Medulla oblongata (tissue), 1 donor: Measurements from ENCODE around the gene ALDH9A1.
A peak's percentile ranks its signal among the peaks of the same experiment; 100 is the strongest.
"Not testable (repeated sequence)": the region's sequence is repeated elsewhere in the genome, so short reads cannot be mapped to it uniquely, and the experiment has no call there.

Experiments
- DNase-seq: peaks from one replicate; pipeline ENCODE4 v3.0.0-alpha.2; 2015; ENCODE audit errors: extremely low spot score

Gene ALDH9A1

GRCh38 chr1:165697881-165698760, at the start of gene ALDH9A1:
TSS of gene ALDH9A1 (minus strand) at chr1:165698562. CDS start at chr1:165698558, 4 bp downstream.
- DNase-seq, result peak; percentile 86

GRCh38 chr1:165747632-165748447, 49.5 kb upstream of the ALDH9A1 start:
- no peak for DNase-seq

DNA sequence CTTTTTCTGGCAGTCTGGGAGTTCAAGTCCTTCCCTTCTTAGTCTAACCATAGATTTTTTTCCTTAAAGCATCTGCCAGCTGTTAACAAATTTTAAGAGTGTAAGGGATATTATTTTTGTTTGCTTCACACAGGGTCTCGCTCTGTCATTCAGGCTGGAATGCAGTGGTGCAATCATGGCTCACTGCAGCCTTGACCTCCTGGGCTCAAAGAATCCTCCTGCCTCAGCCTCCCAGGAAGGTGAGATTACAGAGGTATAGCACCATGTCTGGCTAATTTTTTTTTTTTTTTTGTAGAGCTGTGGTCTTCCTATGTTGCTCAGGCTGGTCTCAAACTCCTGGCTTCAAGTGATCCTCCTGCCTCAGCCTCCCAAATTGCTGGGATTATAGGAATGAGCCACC, 46.6 kb upstream of the ALDH9A1 start:
- DNase-seq, result not testable (repeated sequence)

DNA sequence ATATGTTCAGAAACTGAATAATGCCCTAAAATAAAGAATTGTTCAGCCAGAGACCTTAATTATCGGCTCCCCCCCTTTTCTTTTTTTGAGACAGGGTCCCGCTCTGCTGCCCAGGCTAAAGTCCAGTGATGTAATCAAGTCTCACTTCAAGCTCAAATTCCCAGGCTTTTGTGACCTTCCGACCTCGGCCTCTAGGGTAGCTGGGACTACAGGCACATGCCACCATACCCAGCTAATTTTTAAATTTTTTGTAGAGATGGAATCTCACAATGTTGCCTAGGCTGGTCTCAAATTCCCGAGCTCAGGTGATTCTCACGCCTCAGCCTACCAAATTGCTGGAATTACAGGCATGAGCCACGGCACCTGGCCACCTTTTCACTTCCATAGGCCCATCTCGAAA, 43.8 kb upstream of the ALDH9A1 start:
- DNase-seq, result no peak

DNA sequence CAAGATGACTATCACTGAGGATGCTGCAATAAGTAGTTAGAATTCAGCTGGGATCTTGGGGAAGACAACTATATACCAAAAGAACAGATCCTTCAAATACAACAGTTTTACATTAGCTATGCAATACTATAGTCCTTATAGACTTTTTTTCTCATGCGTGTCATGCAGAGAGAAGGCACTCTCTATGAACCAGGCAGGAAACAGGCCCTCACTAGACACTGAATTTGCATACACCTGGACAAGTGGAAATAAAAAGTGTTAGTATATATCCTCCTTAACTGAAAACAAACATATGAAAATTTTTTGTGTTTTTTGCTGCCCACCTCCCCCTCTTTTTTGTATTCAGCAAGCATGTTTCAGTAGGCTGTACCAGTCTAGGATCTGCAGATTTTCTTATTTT, 40.4 kb upstream of the ALDH9A1 start:
- DNase-seq, result no peak

DNA sequence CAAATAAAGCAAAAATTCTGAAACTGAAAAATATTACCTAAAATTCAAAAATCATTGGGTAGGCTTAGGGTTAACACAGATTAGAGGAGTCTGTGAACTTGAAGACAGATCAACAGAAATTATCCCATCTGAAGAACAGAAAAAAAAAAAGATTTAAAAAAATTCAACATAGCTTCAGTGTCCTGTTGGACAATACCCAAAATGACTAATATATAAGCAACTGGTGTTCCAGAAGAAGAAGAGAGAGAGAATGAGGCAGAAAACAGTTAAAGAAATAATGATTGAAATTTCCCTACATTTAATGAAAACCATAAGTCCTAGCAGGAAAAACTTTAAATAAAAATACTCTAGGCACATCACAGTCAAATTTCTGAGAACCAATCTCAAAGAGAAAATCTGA, 38.8 kb upstream of the ALDH9A1 start:
- DNase-seq, result no peak

DNA sequence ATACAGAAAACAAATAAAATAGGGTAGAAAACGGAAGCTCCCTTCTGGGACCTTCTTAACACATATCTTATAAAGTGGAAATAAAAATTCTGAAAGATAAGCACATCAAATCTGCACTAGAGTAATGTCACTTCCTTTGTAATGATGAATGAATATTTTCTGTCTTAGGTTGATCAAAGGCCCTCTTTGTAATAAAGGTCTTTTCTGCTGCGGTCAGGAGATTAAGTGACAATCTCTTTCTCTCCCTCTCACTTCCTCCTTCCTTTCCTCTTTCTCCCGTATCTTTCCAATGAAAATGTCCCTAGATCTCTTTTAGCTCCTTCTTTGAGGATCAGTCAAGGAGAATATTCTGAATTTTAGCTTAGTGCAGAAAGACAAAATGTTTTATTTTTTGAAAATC, 36.5 kb upstream of the ALDH9A1 start:
- no peak for DNase-seq

DNA sequence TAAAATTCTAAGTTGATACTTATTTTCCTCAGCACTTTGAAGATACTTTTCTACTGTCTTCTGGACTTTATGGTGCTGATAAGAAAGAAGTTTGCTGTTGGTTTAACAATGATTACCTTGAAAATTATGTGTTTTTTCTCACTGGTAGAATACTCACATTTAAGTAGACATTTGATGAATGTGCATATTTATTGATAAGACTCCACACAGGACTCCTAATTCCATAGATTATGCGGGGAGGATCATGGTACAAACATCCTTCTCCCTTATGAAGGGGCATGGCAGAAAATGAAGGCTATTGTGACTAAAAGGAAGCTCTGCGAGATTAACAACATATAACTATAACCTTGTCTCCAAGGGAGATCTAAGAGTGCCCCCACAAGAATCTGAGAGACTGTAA, 28.5 kb upstream of the ALDH9A1 start:
- no peak for DNase-seq

DNA sequence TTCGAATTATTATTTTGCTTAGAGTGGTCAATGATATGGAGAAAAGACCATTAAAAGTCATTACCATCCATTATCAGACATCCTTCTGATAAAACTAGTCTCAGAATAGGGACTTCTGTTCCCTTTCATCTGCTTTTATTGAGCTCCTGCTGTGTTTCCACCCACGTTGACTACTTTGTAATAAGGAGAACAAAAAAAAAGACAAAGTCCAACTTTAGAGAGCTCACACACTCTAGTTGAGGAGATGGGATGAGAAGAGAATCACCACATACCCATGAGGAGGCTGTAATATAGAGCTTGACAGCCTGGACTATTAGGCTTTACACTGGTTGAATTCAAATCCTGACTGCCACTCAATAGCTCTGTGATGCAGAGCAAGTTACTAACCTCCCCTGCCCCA, 27.8 kb upstream of the ALDH9A1 start:
- DNase-seq, result no peak

- peak; percentile 77 for DNase-seq
Measured at GRCh38 chr1:165717918-165718515, 19.7 kb upstream of the ALDH9A1 start.

DNA sequence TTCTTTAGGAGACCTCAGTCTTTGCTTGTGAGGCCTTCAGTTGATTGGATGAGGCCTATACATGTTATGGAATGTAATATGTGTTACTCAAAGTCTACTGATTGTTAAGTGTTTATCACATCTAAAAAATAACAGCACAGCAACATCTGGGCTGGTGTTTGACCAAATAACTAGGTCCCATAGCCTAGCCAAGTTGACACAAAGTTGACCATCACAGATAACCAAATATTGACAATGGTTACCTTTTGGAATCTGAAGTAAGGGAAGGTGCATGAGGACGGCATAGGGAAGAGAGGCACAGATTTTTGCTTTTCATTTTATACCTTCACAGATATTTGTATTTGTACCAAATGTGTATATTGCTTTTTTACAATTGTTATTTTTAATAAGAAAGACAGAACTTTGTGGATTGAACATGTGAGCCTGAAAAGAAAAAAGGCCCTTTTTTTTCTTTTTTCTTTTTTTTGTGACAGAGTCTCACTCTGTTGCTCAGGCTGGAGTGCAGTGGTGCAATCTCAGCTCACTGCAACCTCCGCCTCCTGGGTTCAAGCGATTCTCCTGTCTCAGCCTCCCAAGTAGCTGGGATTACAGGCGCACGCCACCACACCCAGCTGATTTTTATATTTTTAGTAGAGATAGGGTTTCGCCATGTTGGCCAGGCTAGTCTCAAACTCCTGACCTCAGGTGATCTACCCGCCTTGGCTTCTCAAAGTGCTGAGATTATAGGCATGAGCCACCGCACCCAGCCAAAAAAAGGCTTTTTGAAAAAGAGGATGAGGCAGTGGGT, 18.1 kb upstream of the ALDH9A1 start:
- DNase-seq, result not testable (repeated sequence)

DNA sequence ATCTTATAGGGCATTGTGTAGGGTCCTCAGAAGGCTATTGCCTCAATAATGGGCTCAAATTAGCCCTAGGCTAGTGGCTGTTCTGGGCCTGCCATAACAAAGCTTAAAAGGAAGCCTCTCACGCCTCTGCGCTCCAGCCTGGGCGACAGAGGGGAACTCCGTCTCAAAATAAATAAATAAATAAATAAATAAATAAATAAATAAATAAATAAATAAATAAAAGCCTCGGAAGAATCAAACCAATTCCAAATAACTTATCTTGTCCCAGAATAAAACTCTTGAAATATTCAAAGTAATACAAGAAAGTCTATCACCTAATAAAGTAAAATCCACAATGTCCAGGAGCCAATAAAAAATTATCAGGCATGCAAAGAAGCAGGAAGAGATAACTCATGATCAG, 14.4 kb upstream of the ALDH9A1 start:
- no peak for DNase-seq

DNA sequence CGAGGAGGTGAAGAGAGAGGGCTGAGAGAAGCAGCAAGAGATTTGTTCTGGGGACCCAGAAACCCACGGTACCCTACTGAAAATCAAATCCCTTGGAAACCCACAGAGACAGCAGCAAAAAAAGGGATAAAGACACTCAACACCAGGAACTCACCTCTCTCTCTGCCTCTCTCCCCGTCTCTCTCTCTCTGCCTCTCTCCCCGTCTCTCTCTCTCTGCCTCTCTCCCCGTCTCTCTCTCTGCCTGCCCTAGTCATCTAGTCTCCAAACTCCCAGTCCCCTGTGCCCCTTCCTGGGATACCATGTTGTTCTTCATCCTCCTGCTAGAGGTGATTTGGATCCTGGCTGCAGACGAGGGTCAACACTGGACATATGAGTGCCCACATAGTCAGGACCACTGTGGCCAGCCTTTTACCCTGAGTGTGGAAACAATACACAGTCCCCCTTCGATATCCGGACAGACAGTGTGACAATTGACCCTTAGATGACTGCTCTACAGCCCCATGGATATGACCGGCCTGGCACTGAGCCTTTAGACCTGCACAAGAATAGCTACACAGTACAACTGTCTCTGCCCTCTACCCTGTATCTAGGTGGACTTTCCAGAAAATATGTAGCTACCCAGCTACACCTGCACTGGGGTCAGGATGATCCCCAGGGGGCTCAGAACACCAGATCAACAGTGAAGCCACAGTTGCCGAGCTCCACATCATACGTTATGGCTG, 9.8 kb upstream of the ALDH9A1 start:
- no peak for DNase-seq

- DNase-seq, result no peak
Measured at GRCh38 chr1:165703648-165704047, 5.3 kb upstream of the ALDH9A1 start.

- DNase-seq, result not testable (repeated sequence)
Measured at GRCh38 chr1:165701922-165702321, 3.6 kb upstream of the ALDH9A1 start.

GRCh38 chr1:165699577-165699976, 1.2 kb upstream of the ALDH9A1 start:
- DNase-seq, result peak; percentile 9

DNA sequence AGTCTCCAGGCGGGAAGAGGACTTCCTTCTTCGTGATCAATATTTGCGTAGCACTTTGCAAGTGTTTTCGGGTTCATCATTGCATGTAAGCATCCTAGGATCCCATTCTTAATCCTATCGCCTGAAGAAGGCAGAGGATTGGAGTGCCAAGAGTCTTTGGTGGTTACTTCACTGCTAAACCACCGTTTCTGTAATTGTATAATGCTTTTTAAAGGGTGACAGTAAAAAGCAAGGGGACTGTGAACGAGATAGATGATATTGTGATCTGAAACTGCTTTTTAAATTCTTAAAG, 345 bp upstream of the ALDH9A1 start:
- no peak for DNase-seq

DNA sequence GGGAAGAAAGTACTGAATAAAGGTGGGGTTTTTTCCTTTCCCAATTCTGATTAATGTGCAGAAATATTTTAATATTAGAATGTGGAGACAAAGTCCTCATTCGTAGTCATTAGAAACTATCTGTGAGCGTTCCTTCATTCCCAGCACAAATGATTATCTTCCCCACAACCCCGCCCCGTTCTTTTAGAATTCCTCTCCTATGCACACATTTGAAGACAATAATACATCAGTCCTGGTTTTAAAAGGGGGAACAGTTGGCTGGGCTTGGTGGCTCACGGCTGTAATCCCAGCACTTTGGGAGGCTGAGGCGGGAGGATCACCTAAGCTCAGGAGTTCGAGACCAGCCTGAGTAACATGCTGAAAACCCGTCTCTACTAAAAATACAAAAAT, 876 bp downstream of the ALDH9A1 start:
- no peak for DNase-seq

GRCh38 chr1:165696625-165697100, 1.7 kb downstream of the ALDH9A1 start:
- peak; percentile 77 for DNase-seq

DNA sequence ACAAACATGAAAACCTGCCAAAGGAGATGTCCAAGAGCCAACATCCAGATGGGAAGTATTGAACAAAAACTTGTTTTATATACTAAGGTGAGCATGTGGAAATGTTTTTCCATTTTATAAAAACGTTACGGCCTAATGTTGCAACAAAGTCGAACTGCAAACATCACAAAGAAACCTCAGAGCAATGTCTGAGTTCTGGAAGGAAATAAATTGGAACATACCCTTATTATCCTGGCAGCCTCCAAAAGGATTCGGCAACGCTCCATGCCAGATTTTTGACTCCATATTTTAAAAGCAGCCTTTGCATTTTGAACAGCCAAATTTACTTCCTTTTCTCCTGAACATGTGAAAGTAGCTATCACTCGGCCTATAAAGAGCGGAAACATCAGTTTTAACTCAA, 3.3 kb downstream of the ALDH9A1 start:
- peak; percentile 18 for DNase-seq

- DNase-seq, result no peak
Measured at GRCh38 chr1:165688046-165688445, 10.3 kb downstream of the ALDH9A1 start.
